Smooth muscle cell of the pulmonary artery (primary cell): Measurements from ENCODE around the gene TADA2A. TPM values are rescaled to one million over a fixed set of nuclear protein-coding genes. Genes with fewer than 3 reads are reported as not detected.

ENCODE experiments used
- total RNA-seq: library from RNA; depleted of rRNA; stranded (reverse); fragments of >200 nt; gene quantifications from 2 replicates; pipeline ENCODE4 v1.2.3, GENCODE V29; 2014

Gene TADA2A
- 16.8 and 17.8 TPM in 2 replicates for total RNA-seq

DNA sequence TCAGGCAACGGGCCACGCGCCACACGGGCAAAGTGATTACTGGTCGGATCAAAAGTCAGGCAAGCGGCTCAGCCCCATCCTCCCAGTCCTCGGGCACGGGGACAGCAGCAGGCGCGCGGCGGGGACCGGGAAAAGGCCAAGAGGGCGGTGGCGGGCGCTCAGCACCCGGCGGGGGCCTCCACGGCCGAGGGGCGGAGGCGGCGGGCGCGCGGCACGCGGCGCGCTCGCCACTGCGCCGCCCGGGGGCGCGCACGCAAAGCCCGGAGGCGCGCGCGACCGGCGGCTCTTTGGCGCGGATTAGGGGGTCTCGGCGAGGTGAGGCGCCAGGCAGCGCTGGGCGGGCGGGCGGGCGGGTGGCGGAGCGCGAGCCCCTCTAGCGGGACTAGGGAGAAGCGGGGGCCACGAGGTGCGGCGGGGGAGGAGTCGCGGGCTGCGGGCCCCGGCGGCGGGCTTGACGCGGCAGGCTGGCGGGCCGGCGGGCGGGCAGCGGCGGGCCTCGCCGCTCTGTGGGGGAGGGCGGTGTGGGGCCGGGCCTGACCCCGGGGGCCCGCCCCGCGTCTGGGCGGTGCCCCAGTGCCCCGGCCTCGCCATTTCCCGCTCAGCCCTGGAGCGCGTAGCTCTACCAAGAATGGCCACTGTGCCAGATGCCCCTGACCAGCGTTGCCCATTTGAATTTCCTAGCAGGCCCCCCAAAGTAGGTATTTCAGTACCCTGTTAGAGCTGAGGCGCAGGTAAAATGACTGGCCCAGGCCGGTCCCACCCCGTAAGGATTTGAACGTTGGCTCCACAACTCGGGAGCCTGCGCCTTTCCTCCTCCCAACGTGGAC lies at the start of gene TADA2A, which contains the start of gene ACACA:
TADA2A (plus strand) TSS at position 252 of the 827 bp plus-strand sequence. CDS start 4,480 bp downstream, outside the sequence.
ACACA (minus strand) TSS at position 202 of the 827 bp plus-strand sequence. CDS start 537 bp downstream, outside the sequence.

GRCh38 chr17:37375706-37376105 lies 31.0 kb upstream of the TADA2A start, which contains the start of gene C17orf78:
Gene C17orf78, plus strand, starts transcription at chr17:37375985. Its CDS starts 108 bp downstream, at chr17:37376093.

GRCh38 chr17:37489197-37490001 lies 82.7 kb downstream of the TADA2A start, which contains the start of gene DUSP14:
Gene DUSP14, plus strand, starts transcription at chr17:37489891. Its CDS starts 22,382 bp downstream, at chr17:37512273.

Other genes with a start within 250 kb of the TADA2A start
- not detected in 2 replicates for gene C17orf78, start 30.9 kb upstream of the TADA2A start, total RNA-seq
- gene ACACA, start 50 bp upstream of the TADA2A start, total RNA-seq = 71.8 and 109 TPM in 2 replicates
- gene DUSP14, start 83.0 kb downstream of the TADA2A start, total RNA-seq = 38.3 and 49.6 TPM in 2 replicates
- 19.6 and 22.6 TPM in 2 replicates for gene SYNRG, start 202.5 kb downstream of the TADA2A start, total RNA-seq
- 15.5 and 16.6 TPM in 2 replicates for gene DDX52, start 236.6 kb downstream of the TADA2A start, total RNA-seq